ENCODE results near the gene BUD13. TPM values are rescaled to one million over a fixed set of nuclear protein-coding genes. Genes with fewer than 3 reads are reported as not detected.

Gene BUD13
- polyA plus RNA-seq, 1 donor: 19.6 TPM

GRCh38 chr11:116712428-116712827 is 60.4 kb downstream of the BUD13 start:
- no peak for DNase-seq

- DNase-seq: no peak
Observed at GRCh38 chr11:116710762-116711161, 62.0 kb downstream of the BUD13 start.

DNA sequence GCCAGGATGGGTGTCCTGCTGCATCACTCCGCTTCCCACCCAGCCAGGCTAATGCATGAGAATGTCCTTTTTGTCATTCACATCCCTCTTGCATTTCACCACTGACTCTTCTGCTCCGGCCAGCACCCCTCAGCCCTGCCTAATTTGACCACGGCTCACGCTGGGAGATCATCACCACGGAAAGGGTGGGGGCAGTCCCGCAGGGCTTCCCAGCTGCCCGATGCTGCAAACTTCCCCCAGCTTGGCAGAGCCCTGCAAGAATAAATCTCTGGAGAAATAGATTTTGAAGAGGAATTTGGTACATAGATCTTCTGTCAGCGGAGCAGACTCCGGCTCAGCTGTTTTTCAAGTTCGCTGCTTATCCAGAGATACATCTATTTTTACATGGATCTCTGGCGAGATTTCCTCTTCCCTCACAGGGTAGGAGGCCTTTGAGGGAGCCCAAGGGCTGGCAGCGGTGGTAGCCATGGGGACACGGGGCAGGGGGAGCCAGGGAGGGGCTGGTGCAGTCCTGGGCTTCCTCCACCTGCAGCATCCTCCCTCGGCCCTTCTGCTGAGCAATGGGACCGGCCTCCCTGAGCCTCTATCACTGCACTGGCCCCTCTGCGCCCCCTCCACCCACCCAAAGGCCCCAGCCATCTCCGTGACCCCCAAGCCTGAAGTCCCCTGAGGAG is 62.6 kb downstream of the BUD13 start:
- DNase-seq: no peak

- DNase-seq: no peak
Observed at GRCh38 chr11:116707746-116708145, 65.0 kb downstream of the BUD13 start.

GRCh38 chr11:116707161-116707629 is 65.6 kb downstream of the BUD13 start:
- no peak for DNase-seq

DNA sequence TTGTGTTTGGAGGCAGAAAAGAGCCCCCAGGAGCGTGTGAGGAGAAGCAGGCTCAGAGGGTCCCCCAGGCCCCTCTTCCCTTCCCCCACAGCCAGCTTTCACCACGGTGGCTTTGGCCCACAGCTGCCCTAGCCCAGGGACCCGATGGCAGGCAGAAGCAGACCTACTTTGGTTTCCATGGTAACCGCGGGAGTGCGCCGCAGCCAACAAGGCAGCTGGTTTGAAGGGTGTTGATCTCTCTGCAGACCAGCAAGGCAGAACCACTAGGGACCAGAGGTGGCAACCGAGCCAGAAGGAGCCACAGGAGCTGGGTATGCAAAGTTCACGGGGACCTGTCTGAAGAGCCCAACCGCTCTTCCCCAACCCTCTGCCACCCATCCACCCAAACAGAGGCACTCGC is 69.4 kb downstream of the BUD13 start:
- peak; percentile 21 for DNase-seq

DNA sequence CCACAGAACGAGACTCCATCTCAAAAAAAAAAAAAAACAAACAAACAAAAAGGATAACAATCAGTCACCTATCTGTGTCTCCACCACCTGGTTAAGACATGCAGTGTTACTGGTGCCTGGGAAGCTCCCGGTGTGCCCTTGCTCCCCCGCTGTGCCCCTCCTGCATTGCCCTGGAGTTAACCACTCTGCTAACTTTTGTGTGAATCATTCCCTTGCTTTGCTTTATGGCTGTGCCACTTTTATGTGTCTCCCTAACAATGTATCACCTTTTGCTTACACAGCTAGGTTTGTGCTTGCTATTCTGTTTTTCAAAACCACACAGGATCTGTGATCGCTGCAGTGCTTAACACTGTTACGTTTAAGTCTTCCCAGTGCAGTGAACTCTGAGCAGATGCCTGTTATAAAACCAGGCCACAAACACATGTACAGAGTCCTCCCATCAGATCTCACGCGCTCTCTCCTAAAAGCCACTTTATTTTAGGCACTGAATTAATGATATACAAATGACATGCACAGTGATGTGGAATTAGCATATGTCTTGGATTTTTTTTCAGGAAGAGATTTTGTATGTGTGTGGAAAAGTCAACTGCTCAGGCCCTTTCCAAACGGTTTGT is 69.9 kb downstream of the BUD13 start:
- no peak for DNase-seq

DNA sequence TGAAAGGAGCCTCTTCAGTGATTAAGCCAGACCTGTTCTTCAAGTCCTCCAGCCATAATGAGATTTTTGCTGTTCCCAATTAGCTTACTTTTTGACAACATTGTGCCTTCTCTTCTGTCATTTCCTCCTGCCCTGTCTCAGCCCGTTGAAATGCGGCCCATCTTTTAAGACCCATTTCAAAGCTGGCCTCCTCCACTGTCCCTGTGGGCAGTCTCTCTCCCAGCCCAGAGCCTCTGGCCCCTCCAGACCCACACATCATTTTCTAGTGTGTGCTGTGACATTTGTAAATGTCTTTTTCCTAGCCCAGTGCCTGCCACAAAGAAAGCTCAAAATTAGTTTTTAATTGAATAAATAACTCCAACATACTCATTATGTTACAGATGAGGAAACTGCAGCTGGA is 70.9 kb downstream of the BUD13 start:
- no peak for DNase-seq

- DNase-seq: no peak
Observed at GRCh38 chr11:116701297-116701801, 71.4 kb downstream of the BUD13 start.

DNA sequence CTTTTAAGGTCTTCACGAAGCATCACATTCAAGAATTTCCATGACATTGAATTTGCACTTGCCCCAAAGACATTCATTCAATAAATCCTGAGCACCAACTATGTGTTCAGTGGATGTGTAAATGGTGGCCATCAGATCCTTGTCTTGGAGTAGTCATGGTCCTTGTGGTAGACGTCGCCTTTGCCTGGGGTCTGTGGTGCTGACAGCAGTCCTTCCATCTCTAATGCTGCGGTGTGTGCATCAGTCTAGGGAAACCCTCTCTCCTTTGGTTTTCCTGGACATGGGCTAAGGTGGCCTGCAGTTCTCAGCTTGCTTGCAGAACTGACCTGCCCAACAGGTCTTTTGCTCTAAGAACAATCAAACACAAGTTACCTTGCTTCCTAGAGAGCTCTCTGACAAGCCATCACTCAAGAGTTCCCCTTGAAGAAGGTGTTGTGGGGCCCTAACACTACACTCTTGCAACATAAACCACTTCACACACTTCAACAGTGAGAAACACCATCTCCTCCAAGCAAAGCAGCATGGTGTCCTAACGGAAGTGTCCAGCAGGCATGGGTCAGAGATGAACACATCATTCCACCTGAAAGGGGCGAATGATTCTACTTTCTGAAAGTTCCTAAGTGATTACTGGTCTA is 72.1 kb downstream of the BUD13 start:
- no peak for DNase-seq

Other genes starting within 250 kb of the BUD13 start
- 37.1 TPM for gene ZPR1, start 15.0 kb upstream of the BUD13 start, polyA plus RNA-seq (ENCODE audit: insufficient read length)
- gene APOA5, start 18.9 kb upstream of the BUD13 start, polyA plus RNA-seq (ENCODE audit: insufficient read length): not detected
- not detected for gene APOA4, start 50.3 kb upstream of the BUD13 start, polyA plus RNA-seq (ENCODE audit: insufficient read length)
- gene APOC3, start 56.9 kb upstream of the BUD13 start, polyA plus RNA-seq (ENCODE audit: insufficient read length): not detected
- 1.8 TPM for gene APOA1, start 64.6 kb upstream of the BUD13 start, polyA plus RNA-seq (ENCODE audit: insufficient read length)